Activated CD8-positive, alpha-beta memory T cell treated with anti-CD3 and anti-CD28 coated beads for 1 hour (primary cell): ENCODE results near the gene CAMTA1.
A peak's percentile ranks its signal among the peaks of the same experiment; 100 is the strongest.

ENCODE experiments used
- DNase-seq, 2 donors: peaks; one replicate each; pipeline ENCODE4 v3.0.0-alpha.2; 2020; ENCODE audit warnings: low read depth in 1 of 2; ENCODE audit errors: extremely low read depth in 1 of 2

Gene CAMTA1

GRCh38 chr1:7646981-7647901 is 862.0 kb downstream of the CAMTA1 start:
- DNase-seq: peak; percentile 19 to 62

- no peak for DNase-seq
These were observed 863.6 kb downstream of the CAMTA1 start for GRCh38 chr1:7648761-7649384.

GRCh38 chr1:7650801-7651200 is 865.5 kb downstream of the CAMTA1 start:
- DNase-seq: no peak

GRCh38 chr1:7651203-7651602 is 865.9 kb downstream of the CAMTA1 start:
- DNase-seq: no peak

- no peak for DNase-seq
These were observed 866.8 kb downstream of the CAMTA1 start for GRCh38 chr1:7652061-7652460.

- DNase-seq: no peak
These were observed 867.4 kb downstream of the CAMTA1 start for GRCh38 chr1:7652515-7653098.

GRCh38 chr1:7654725-7655124 is 869.5 kb downstream of the CAMTA1 start:
- no peak for DNase-seq

GRCh38 chr1:7655354-7655753 is 870.1 kb downstream of the CAMTA1 start:
- DNase-seq: no peak

- no peak for DNase-seq
These were observed 871.4 kb downstream of the CAMTA1 start for GRCh38 chr1:7656557-7657215.

GRCh38 chr1:7657287-7658016 is 872.2 kb downstream of the CAMTA1 start:
- DNase-seq: no peak

GRCh38 chr1:7658099-7658498 is 872.8 kb downstream of the CAMTA1 start:
- DNase-seq: no peak

- DNase-seq: no peak
These were observed 874.3 kb downstream of the CAMTA1 start for GRCh38 chr1:7659514-7659913.

- no peak for DNase-seq
These were observed 878.3 kb downstream of the CAMTA1 start for GRCh38 chr1:7663451-7664146.

GRCh38 chr1:7664147-7664892 is 879.1 kb downstream of the CAMTA1 start:
- no peak for DNase-seq

- no peak for DNase-seq
These were observed 879.6 kb downstream of the CAMTA1 start for GRCh38 chr1:7664893-7665250.

GRCh38 chr1:7666249-7666648 is 881.0 kb downstream of the CAMTA1 start:
- DNase-seq: no peak

GRCh38 chr1:7667159-7667558 is 881.9 kb downstream of the CAMTA1 start:
- no peak for DNase-seq

- peak; percentile 48 to 78 for DNase-seq
These were observed 882.5 kb downstream of the CAMTA1 start for GRCh38 chr1:7667625-7668218.
